NB4 (cell line): ENCODE results near the gene COX7A2L.

Experiments used
- MYC ChIP-seq: IDR thresholded peaks from 2 replicates; pipeline ENCODE4 v1.6.1; 2011; ENCODE audit warnings: low read depth, low read length
- TF ChIP-seq, protein P1 (sequence below): IDR thresholded peaks from one replicate; pipeline ENCODE4 v1.5.1; 2012; ENCODE audit warnings: low read depth, low read length
- TF ChIP-seq, protein P2 (sequence below): IDR thresholded peaks from 2 replicates; pipeline ENCODE4 v1.6.1; 2011; ENCODE audit warnings: low read depth, low read length

DNA sequence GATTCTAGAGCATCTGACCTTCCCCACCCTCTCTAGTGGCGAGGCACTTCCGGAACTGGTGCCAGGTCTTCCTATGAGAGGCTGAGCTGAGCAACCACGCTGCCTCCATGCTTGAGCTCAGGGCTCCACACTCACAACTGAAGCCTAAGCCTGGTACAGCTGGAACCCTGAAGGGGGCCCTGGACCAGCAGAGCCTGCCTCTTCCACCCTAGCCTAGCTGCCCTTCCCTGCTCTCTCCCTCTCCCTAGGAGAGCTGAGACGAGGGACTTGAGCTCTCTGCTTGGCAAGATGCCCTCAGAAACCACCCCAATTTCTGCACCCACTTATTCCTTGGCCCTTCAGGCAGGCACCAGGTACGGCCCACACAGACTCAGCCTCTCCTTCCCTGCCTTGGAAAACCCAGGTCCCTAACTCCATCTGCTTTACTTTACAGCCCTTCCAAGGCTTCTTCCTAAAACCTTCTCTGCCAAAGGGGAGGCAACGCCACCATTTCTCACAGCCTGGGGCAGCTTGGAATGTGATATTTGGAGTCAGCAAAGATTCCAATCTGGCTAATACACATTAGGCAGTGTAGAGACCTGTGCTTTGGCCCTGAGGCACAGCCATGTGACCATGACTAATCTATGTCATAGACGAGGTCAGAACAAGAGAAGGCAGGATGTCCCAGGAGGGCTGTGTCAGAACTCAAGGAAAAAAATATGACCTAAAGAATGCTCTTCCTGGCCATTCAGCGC is 18.8 kb downstream of the COX7A2L start:
- TF ChIP-seq, protein P1, sequence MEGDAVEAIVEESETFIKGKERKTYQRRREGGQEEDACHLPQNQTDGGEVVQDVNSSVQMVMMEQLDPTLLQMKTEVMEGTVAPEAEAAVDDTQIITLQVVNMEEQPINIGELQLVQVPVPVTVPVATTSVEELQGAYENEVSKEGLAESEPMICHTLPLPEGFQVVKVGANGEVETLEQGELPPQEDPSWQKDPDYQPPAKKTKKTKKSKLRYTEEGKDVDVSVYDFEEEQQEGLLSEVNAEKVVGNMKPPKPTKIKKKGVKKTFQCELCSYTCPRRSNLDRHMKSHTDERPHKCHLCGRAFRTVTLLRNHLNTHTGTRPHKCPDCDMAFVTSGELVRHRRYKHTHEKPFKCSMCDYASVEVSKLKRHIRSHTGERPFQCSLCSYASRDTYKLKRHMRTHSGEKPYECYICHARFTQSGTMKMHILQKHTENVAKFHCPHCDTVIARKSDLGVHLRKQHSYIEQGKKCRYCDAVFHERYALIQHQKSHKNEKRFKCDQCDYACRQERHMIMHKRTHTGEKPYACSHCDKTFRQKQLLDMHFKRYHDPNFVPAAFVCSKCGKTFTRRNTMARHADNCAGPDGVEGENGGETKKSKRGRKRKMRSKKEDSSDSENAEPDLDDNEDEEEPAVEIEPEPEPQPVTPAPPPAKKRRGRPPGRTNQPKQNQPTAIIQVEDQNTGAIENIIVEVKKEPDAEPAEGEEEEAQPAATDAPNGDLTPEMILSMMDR, result no peak
- TF ChIP-seq MYC, result no peak
- TF ChIP-seq, protein P2, sequence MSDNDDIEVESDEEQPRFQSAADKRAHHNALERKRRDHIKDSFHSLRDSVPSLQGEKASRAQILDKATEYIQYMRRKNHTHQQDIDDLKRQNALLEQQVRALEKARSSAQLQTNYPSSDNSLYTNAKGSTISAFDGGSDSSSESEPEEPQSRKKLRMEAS, result no peak
